PC-3 (cell line): ENCODE results near the gene POTEI. TPM values are rescaled to one million over a fixed set of nuclear protein-coding genes. Genes with fewer than 3 reads are reported as not detected.

Source experiments
- total RNA-seq: library from RNA; depleted of rRNA; stranded (reverse); fragments of >200 nt; gene quantifications from 2 replicates; pipeline ENCODE4 v1.2.3, GENCODE V29; 2014; rRNA removed

The POTEI gene
- total RNA-seq, 1 experiment from 2014 or later = not detected

Other genes starting within 250 kb of the POTEI start
- gene IMP4, start 166.4 kb downstream of the POTEI start, total RNA-seq = 203 and 207 TPM in 2 replicates
- gene PTPN18, start 153.3 kb downstream of the POTEI start, total RNA-seq = 27.1 and 33.5 TPM in 2 replicates
- not detected in 2 replicates for gene CFC1B, start 11.9 kb upstream of the POTEI start, total RNA-seq
- not detected in 2 replicates for gene CFC1, start 90.2 kb upstream of the POTEI start, total RNA-seq
- not detected in 2 replicates for gene POTEJ, start 102.1 kb upstream of the POTEI start, total RNA-seq
- not detected in 2 replicates for gene GPR148, start 219.7 kb upstream of the POTEI start, total RNA-seq
- not detected in 2 replicates for gene AMER3, start 246.2 kb upstream of the POTEI start, total RNA-seq